Activated T-helper 2 cell treated with anti-CD3 and anti-CD28 coated beads, Interferon-gamma antibody, Interleukin-2, Interleukin-4, amounts not matched to agents 10 μg/mL and 5 μg/mL and 100 μg/mL, durations not matched to agents 14 hours and 24 hours and 36 hours (primary cell): ENCODE data around the gene ENOX1. TPM values are rescaled to one million over a fixed set of nuclear protein-coding genes. Genes with fewer than 3 reads are reported as not detected.

ENCODE experiments used
- DNase-seq: peaks from one replicate; pipeline ENCODE4 v3.0.0; 2021; ENCODE audit warnings: low spot score
- H3K27ac Mint-ChIP-seq: one replicate; pipeline ENCODE4 v1.8.0; 2021; ENCODE audit warnings: mixed read lengths
- H3K27me3 Mint-ChIP-seq: one replicate; pipeline ENCODE4 v1.8.0; 2021; ENCODE audit warnings: low read depth, mixed read lengths
- H3K36me3 Mint-ChIP-seq: one replicate; pipeline ENCODE4 v1.8.0; 2021; ENCODE audit warnings: low read depth, mixed read lengths
- H3K4me1 Mint-ChIP-seq: one replicate; pipeline ENCODE4 v1.8.0; 2021; ENCODE audit warnings: low read depth, mixed read lengths
- H3K4me3 Mint-ChIP-seq: one replicate; pipeline ENCODE4 v1.8.0; 2021; ENCODE audit warnings: low read depth, mild to moderate bottlenecking, moderate library complexity, mixed read lengths
- H3K9me3 Mint-ChIP-seq: one replicate; pipeline ENCODE4 v1.8.0; 2021; ENCODE audit warnings: mixed read lengths
- intact Hi-C: fragments of 100-400 bp; cut with micrococcal nuclease; formaldehyde crosslinking; loops from one replicate; pipeline ENCODE4 v1.15.1; 2023
- total RNA-seq: library from RNA; stranded (reverse); gene quantifications from 2 replicates; pipeline ENCODE4 v1.2.3, GENCODE V29; 2022

ENOX1 gene
- total RNA-seq, 1 donor from 2014 or later: 0.18 TPM

GRCh38 chr13:43650882-43651281, 135.9 kb downstream of the ENOX1 start:
- Mint-ChIP-seq H3K27ac (no peak overlapping the region), H3K4me1 (no peaks in the 10 kb centered on the region), H3K27me3 (peaks cover 2% of the 10 kb centered on the region), H3K9me3 (no peaks in the 10 kb centered on the region), H3K36me3 (no peaks in the 10 kb centered on the region), H3K4me3 (no peak overlapping the region)
- DNase-seq: no peak
- intact Hi-C loops: no loop called here

- intact Hi-C loops: no loop called here
- H3K4me3 Mint-ChIP-seq: no peak overlapping the region
- DNase-seq: no peak
- H3K36me3 Mint-ChIP-seq: no peaks in the 10 kb centered on the region
- H3K9me3 Mint-ChIP-seq: no peaks in the 10 kb centered on the region
- H3K27ac Mint-ChIP-seq: no peak overlapping the region
- peaks cover 2% of the 10 kb centered on the region for H3K27me3 Mint-ChIP-seq
- H3K4me1 Mint-ChIP-seq: no peaks in the 10 kb centered on the region
Observed at GRCh38 chr13:43648733-43649132, 138.0 kb downstream of the ENOX1 start.

GRCh38 chr13:43647471-43647870, 139.3 kb downstream of the ENOX1 start:
- Mint-ChIP-seq H3K36me3 (no peaks in the 10 kb centered on the region), H3K27me3 (peaks cover 2% of the 10 kb centered on the region), H3K27ac (no peak overlapping the region), H3K9me3 (no peaks in the 10 kb centered on the region), H3K4me3 (no peak overlapping the region), H3K4me1 (no peaks in the 10 kb centered on the region)
- DNase-seq: no peak
- intact Hi-C loops: no loop called here

- H3K4me1 Mint-ChIP-seq: no peaks in the 10 kb centered on the region
- no peak for DNase-seq
- no peaks in the 10 kb centered on the region for H3K9me3 Mint-ChIP-seq
- no peaks in the 10 kb centered on the region for H3K36me3 Mint-ChIP-seq
- no peak overlapping the region for H3K4me3 Mint-ChIP-seq
- peaks cover 2% of the 10 kb centered on the region for H3K27me3 Mint-ChIP-seq
- intact Hi-C loops: no loop called here
- H3K27ac Mint-ChIP-seq: no peak overlapping the region
Observed at GRCh38 chr13:43640476-43640875, 146.3 kb downstream of the ENOX1 start.

- intact Hi-C loops: no loop called here
- Mint-ChIP-seq H3K9me3 (no peaks in the 10 kb centered on the region), H3K27me3 (peaks cover 12% of the 10 kb centered on the region), H3K36me3 (no peaks in the 10 kb centered on the region), H3K27ac (no peak overlapping the region), H3K4me1 (no peaks in the 10 kb centered on the region), H3K4me3 (no peak overlapping the region)
- DNase-seq: no peak
Observed at GRCh38 chr13:43631106-43631505, 155.7 kb downstream of the ENOX1 start.

- intact Hi-C loops: no loop called here
- Mint-ChIP-seq H3K9me3 (no peaks in the 10 kb centered on the region), H3K4me1 (no peaks in the 10 kb centered on the region), H3K4me3 (no peak overlapping the region), H3K27me3 (peaks cover 12% of the 10 kb centered on the region), H3K36me3 (no peaks in the 10 kb centered on the region), H3K27ac (no peak overlapping the region)
- DNase-seq: no peak
Observed at GRCh38 chr13:43629691-43630480, 156.9 kb downstream of the ENOX1 start.

GRCh38 chr13:43626994-43627393, 159.8 kb downstream of the ENOX1 start:
- H3K36me3 Mint-ChIP-seq: no peaks in the 10 kb centered on the region
- no peak for DNase-seq
- intact Hi-C loops: no loop called here
- peaks cover 10% of the 10 kb centered on the region for H3K27me3 Mint-ChIP-seq
- no peak overlapping the region for H3K4me3 Mint-ChIP-seq
- H3K27ac Mint-ChIP-seq: no peak overlapping the region
- no peaks in the 10 kb centered on the region for H3K4me1 Mint-ChIP-seq
- H3K9me3 Mint-ChIP-seq: no peaks in the 10 kb centered on the region

- H3K36me3 Mint-ChIP-seq: no peaks in the 10 kb centered on the region
- DNase-seq: no peak
- H3K27ac Mint-ChIP-seq: no peak overlapping the region
- intact Hi-C loops: no loop called here
- peaks cover 5% of the 10 kb centered on the region for H3K9me3 Mint-ChIP-seq
- no peaks in the 10 kb centered on the region for H3K4me1 Mint-ChIP-seq
- H3K27me3 Mint-ChIP-seq: no peaks in the 10 kb centered on the region
- H3K4me3 Mint-ChIP-seq: no peak overlapping the region
Observed at GRCh38 chr13:43614063-43614462, 172.7 kb downstream of the ENOX1 start.

- Mint-ChIP-seq H3K4me3 (no peak overlapping the region), H3K4me1 (no peaks in the 10 kb centered on the region), H3K9me3 (no peaks in the 10 kb centered on the region), H3K36me3 (no peaks in the 10 kb centered on the region), H3K27me3 (no peaks in the 10 kb centered on the region), H3K27ac (no peak overlapping the region)
- intact Hi-C loops: no loop called here
- DNase-seq: no peak
Observed at GRCh38 chr13:43611281-43612273, 175.2 kb downstream of the ENOX1 start.

- Mint-ChIP-seq H3K9me3 (peaks cover 4% of the 10 kb centered on the region), H3K4me3 (no peak overlapping the region), H3K36me3 (no peaks in the 10 kb centered on the region), H3K27me3 (no peaks in the 10 kb centered on the region), H3K4me1 (no peaks in the 10 kb centered on the region), H3K27ac (no peak overlapping the region)
- intact Hi-C loops: no loop called here
- DNase-seq: no peak
Observed at GRCh38 chr13:43608400-43609137, 178.2 kb downstream of the ENOX1 start.

GRCh38 chr13:43597599-43597945, 189.2 kb downstream of the ENOX1 start:
- Mint-ChIP-seq H3K4me3 (no peak overlapping the region), H3K27me3 (no peaks in the 10 kb centered on the region), H3K36me3 (no peaks in the 10 kb centered on the region), H3K9me3 (peaks cover 3% of the 10 kb centered on the region), H3K27ac (no peak overlapping the region), H3K4me1 (peaks cover 8% of the 10 kb centered on the region)
- intact Hi-C loops: no loop called here
- no peak for DNase-seq

GRCh38 chr13:43596924-43597598, 189.7 kb downstream of the ENOX1 start:
- Mint-ChIP-seq H3K4me1 (peaks cover 8% of the 10 kb centered on the region), H3K4me3 (no peak overlapping the region), H3K9me3 (peaks cover 3% of the 10 kb centered on the region), H3K27ac (no peak overlapping the region), H3K27me3 (peaks cover 2% of the 10 kb centered on the region), H3K36me3 (no peaks in the 10 kb centered on the region)
- no peak for DNase-seq
- intact Hi-C loops: no loop called here
